GM18517 (cell line): ENCODE results near the gene INPP5D.

ENCODE experiments used
- ATAC-seq: cut with Tn5 transposase; IDR thresholded peaks from one replicate; pipeline ENCODE4 v1.9.1; 2021; ENCODE audit warnings: mild to moderate bottlenecking, moderate library complexity; ENCODE audit not compliant: unreplicated experiment

The INPP5D gene

GRCh38 chr2:233255151-233255550, 195.0 kb downstream of the INPP5D start:
- no peak for ATAC-seq

- no peak for ATAC-seq
Measured at GRCh38 chr2:233256048-233256447, 195.9 kb downstream of the INPP5D start.
